Fibroblast of pulmonary artery (primary cell): ENCODE data around the gene MAOA.

Experiments used
- DNase-seq: peaks from one replicate; pipeline ENCODE4 v3.0.0-alpha.2; 2010; ENCODE audit warnings: low read depth
- H3K4me3 ChIP-seq: replicated peaks from 2 replicates; pipeline ENCODE4 v1.5.1; 2011; ENCODE audit warnings: low read depth, mild to moderate bottlenecking, control low read depth, low read length, moderate library complexity
- CTCF ChIP-seq: IDR thresholded peaks from 2 replicates; pipeline ENCODE4 v1.5.1; 2011; ENCODE audit warnings: mild to moderate bottlenecking, control low read depth, low read length, inconsistent platforms; ENCODE audit errors: missing control alignments

The MAOA gene

GRCh38 chrX:43677993-43678392, 21.9 kb downstream of the MAOA start:
- no peak overlapping the region for H3K4me3 ChIP-seq
- no peak for TF ChIP-seq CTCF
- DNase-seq, result no peak

GRCh38 chrX:43679058-43679457, 23.0 kb downstream of the MAOA start:
- no peak for TF ChIP-seq CTCF
- no peak for DNase-seq
- no peak overlapping the region for H3K4me3 ChIP-seq

GRCh38 chrX:43679778-43680177, 23.7 kb downstream of the MAOA start:
- H3K4me3 ChIP-seq, result no peak overlapping the region
- no peak for TF ChIP-seq CTCF
- DNase-seq, result peak; percentile 74

DNA sequence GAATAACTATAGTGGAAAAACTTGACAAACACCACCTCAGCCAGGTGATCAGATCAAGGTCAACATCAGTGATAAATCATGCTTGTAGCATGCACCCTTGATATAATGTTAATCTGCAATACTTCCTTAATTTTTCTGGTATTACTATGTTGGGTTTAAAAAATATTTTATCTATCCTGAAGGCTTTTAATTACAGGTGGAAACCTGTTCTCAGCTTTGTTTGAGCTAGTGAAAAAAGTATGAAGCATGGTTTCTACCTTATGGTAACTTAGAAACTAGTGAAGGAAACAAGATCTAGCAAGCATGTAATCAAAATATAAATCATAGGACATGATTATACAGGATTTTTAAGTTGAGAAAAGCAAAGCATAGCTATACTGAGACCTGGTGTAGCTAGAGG, 26.6 kb downstream of the MAOA start:
- no peak for DNase-seq
- TF ChIP-seq CTCF, result no peak
- no peak overlapping the region for H3K4me3 ChIP-seq

GRCh38 chrX:43685221-43685620, 29.1 kb downstream of the MAOA start:
- no peak for TF ChIP-seq CTCF
- H3K4me3 ChIP-seq, result no peak overlapping the region
- DNase-seq, result no peak

DNA sequence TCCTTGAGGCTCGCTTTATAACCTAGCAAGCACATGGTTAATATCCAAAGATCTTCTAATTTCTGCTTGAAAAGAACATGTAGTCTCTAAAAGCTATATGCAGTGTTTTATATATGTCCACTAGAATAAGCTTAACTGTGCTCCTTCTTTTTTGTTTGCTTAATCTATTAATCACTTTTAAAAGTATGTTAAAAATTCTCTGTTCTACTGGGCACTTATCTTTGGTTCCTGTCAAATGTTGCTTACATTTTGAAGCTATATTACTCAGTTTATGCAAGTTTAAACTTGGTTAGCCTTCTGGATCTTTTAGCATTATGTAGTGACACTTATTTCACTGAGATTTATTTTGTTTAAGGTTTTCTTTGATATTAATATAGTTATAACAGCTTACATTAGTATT, 32.5 kb downstream of the MAOA start:
- no peak for TF ChIP-seq CTCF
- no peak overlapping the region for H3K4me3 ChIP-seq
- DNase-seq, result no peak

- H3K4me3 ChIP-seq, result no peak overlapping the region
- DNase-seq, result no peak
- TF ChIP-seq CTCF, result no peak
Measured at GRCh38 chrX:43693602-43694406, 37.7 kb downstream of the MAOA start.
